ENCODE measurements around the gene PNMT.

Gene PNMT

DNA sequence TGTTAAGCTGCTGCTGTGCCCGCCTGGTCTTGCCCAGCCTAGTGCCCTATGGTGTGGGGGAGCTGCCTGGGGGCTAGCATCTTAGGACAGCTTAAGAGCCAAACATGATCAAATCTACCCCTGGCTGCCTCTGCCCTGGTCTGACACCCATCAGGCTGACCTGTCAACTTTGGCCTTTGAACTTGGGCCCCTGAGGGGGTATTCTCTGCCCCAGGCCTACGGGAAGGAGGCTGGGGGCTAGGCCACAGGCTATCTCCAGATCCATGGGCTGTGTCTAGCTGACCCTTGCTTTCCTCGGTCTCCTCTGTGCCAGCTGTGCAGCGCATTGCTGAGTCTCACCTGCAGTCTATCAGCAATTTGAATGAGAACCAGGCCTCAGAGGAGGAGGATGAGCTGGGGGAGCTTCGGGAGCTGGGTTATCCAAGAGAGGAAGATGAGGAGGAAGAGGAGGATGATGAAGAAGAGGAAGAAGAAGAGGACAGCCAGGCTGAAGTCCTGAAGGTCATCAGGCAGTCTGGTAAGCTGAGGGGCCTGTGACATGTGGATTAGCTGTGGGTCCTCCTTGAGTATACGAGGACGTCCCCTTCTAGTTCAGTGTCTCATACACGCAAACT lies 34.6 kb upstream of the PNMT start:
- no peak for DNase-seq

DNA sequence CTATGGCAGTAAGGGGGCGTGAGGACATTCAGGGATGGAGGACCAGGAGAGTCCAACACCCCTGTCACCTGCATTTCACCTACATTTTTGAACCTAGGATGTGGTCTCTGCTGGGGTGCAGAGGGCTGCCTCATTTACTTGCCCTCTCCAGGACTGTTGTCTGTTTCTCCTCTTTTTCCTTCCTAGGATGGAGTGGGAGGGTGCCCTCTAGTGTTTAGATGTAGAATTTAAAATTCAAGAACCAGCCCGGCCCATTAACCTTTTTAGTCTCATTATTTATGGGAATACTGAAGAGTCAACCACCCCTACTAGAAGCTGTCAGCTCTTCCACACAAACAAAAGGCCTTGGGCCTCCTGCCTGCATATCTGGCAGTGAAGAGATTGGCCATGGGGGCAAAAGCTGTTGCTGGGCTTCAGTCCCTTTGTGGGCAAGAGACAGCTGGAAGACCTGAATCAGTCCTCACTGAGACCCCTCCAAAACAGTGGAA lies 33.8 kb upstream of the PNMT start:
- peak; percentile 33 to 61 for DNase-seq

- no peak for DNase-seq
Observed at GRCh38 chr17:39635614-39636176, 32.6 kb upstream of the PNMT start.

GRCh38 chr17:39636587-39636926 lies 31.7 kb upstream of the PNMT start:
- no peak for DNase-seq

GRCh38 chr17:39636927-39637736 lies 31.1 kb upstream of the PNMT start, which contains the start of gene STARD3:
Gene STARD3, plus strand, starts transcription at chr17:39637144. Its CDS starts 16,388 bp downstream, at chr17:39653532.
- DNase-seq: peak; percentile 81 to 93

GRCh38 chr17:39638317-39638716 lies 29.9 kb upstream of the PNMT start:
- no peak for DNase-seq

DNA sequence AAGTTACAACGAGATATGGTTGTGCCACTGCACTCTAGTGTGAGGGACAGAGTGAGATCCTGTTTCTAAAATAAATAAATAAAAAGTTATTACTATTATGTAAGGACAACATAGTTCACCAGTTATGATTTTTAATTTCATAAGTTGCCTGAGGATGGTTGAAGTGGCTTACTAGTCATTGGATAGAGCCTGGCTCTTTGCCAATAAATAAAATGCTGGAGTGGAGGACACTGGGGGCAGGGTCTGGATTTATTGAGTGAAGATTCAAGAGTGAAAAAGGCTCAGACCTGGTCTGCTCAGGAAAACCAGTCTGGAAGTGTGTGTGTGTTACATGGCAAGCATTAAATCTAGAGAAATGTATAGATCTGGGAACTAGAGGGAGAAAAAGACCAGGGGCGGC lies 29.2 kb upstream of the PNMT start:
- no peak for DNase-seq

DNA sequence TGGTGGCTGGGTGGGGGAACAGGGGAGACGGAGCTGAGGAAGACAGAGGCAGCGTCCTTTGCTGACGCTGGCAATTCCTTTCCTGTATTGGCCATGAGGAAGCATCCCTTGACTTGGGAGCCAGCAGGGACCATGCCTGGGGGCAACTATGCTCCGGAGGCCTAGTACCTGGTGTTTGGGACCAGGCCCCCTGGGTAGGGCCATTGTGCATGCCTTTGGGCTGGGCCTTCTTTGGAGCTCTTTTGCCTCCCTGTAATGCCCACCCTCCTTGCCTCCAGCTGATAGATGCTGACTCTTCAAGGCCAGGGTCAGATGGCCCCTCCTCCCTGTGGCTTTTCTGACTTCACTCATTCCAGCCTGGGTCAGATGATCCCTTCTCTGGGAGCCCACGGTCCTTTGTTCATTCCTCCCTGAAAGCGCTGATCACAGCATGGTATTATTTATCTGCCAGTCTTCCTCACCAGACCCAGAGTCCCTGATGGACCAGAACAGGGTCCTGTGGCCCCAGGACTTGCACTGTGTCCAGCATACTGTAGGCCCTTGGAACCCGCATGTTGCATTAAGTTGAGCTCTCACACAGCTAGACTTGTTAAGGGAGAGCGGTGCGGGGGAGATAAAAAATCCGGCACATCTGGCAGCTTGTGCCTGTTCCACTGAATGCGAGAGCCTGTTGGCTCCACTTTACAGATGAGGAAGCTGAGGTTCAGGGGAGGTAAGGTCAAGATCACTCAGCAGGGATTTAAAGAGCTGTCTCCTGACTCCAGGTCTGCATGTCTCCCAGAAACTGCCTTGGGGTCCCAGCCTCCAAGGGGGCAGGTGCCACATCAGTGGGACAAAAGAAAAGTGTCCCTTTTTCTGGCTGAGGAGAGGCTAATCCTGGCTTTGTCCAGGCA lies 28.4 kb upstream of the PNMT start:
- no peak for DNase-seq

DNA sequence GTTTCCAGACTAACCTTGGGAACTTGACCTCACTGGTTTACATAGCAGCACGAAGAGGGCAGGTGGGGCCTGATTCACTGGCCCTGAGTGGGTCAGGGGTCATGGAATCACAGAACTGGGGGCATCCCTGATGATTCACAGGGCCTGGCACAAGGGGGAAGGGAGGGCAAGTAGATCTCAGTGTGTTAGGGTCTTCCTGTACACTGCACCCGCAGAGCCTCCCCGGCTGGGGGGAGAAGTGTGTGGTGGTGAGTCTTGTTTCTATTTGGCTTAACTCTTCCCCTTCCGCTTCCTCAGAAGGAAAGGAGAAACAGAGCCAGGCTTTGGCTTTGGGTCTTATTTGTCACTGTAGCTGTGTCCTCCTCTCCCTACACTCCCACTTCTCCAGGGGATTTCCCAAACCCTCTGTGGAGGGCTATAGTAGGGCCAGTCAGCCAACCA lies 27.6 kb upstream of the PNMT start:
- DNase-seq: peak; percentile 29 to 59

DNA sequence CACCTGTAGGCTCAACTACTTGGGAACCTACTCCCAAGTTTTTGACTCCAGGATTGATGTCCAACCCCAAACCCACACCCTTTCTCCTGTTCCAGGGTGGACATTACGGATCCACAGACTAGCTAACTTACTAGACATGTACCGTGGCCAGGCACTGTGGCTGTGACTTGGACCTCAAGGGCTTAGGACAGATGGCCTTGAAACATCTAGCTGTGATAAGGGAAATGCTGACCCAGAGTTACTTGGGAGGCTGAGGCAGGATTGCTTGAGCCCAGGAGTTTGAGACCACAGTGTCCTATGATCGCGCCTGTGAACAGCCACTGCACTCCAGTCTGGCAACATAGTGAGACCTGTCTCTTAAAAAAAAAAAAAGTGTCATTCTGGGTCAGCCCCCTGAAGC lies 27.2 kb upstream of the PNMT start:
- no peak for DNase-seq

GRCh38 chr17:39641883-39642282 lies 26.4 kb upstream of the PNMT start:
- peak; percentile 77 to 81 for DNase-seq

DNA sequence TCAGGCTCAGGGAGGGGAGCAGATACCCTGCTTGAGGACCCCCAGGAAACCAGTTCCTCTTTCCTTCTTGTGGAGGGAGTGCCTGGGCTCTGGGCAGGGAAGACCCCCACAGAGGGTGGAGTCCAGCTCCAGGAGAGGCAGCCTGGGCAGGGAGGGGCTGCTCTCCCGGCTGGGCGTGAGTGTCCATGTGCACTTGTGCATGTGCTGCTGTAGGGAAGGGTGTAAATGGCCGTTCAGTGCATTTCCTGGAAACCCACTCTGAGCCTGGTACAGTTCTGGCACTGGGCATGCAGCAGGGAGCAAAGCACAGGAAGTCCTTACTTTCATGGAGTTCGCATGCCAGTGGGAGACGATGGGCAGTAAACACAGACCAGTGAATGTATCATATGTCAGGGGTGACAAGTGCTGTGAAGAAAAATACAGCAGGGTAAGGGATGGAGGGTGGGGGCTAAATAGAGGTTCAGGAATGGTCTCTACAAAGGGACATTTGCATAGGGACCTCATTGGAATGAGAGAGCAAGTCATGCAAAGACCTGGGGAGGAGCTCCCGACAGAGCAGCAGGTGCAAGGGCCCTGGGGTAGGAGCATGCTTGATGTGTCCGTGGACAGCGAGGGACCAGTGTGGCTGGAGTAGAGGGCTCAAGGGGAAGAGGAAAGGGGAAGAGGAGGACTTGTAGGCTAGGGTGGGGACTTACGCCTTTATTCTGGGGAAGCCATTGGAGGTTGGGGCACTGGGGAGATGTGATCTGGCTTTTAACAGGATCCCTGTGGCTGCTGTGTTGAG lies 25.8 kb upstream of the PNMT start:
- peak; percentile 28 to 33 for DNase-seq

- DNase-seq: peak; percentile 30 to 55
Observed at GRCh38 chr17:39643271-39643670, 25.0 kb upstream of the PNMT start.

DNA sequence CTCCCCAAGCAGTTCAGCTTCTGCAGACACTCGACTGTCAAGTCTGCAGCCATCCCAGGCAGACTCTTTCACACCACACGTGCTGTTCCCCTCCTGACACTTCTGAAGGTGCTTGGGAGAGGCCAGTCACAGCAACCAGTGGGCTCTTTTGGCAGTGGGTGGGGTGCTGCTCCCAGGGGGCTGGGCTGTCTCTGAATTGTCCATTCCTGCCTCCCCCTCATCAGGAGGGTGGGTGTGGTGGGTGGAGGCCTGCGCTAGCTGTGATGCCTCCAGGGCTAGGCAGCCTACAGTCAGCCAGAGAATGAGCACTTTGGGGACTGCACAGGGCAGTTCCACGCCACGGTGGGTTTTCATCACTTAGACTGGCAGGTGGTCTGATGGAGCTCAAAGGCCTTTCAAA lies 21.0 kb upstream of the PNMT start:
- DNase-seq: peak in 1 of 2 donors; percentile 13

DNA sequence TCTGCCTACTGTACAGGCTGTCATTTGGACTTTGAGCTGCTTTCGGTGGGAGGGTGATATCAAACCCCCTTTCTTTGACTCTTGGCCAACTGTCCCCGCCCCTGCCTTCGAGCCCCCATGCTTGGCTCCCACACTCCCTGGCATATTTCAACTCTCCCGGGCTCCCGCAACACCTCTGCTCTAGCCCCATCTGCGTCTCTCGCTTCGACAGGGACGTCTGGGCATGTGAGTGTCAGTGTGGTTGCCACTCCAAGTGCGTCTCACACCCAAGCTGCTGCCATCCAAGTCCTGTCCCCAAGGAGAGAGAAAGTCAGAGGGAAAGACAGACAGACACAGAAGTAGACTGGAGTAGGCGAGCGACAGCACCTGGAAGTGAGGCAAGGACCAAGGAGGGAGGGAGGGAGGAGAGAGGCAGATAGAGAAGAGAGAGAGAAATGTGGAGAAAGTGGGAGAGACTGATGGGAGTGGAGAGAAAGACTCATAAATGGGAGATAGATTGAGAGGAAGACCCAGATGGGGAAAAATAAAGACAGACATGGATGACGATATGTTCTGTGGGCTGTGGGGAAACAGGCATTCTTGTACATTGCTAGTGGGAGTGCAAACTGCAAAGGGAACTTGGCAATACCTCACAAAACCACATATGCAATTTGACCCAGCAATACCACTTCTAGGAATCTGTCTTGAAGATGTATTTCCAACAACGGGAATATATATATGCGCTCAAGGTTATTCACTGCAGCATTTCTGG lies 19.5 kb upstream of the PNMT start:
- DNase-seq: peak; percentile 71 to 75

GRCh38 chr17:39650121-39650579 lies 18.1 kb upstream of the PNMT start:
- DNase-seq: peak in 1 of 2 donors; percentile 43

GRCh38 chr17:39651923-39652586 lies 16.2 kb upstream of the PNMT start:
- DNase-seq: peak in 1 of 2 donors; percentile 52

DNA sequence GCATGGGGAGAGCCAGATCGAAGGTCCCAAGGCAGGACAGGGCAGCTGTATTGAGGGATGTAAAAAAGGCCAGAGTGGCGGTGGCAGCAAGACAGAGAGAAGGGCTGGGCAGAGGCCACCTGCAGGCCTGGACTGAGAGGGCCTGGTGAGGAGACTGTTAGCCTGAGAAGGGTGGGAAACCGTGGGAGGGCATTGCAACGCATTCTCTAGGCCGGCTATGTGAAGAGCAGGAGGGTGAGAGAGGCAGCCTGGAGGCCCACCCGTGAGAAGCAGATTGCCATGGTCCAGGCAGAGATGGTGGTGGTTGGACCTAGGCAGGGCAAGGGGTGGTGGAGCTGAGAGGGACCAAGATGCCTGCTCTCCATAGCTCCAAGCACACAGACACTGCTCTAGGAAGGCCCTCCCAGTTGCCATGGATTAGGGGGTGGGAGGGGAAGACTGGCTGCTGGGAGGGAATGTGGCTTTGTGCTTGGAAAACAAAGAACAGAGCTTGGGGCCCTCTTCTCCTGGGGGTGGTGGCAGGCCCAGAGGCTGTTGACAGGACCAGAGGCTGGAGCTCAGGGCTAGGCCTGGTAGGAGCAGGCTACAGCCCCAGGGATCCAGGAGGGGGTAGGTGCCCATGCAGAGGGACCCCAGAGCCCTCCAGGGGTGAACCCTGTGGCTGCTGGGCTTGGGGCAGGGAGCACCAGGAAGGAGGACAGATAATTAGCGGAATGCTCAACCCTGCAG lies 15.5 kb upstream of the PNMT start:
- no peak for DNase-seq

- no peak for DNase-seq
Observed at GRCh38 chr17:39653316-39653661, 15.0 kb upstream of the PNMT start.
